OCI-M1 (cell line): Measurements from ENCODE around the gene KCNQ1.

Experiments used
- DNase-seq: peaks from one replicate; lab custom pipeline; 2025; lab: John Stamatoyannopoulos, UW

Gene KCNQ1

DNA sequence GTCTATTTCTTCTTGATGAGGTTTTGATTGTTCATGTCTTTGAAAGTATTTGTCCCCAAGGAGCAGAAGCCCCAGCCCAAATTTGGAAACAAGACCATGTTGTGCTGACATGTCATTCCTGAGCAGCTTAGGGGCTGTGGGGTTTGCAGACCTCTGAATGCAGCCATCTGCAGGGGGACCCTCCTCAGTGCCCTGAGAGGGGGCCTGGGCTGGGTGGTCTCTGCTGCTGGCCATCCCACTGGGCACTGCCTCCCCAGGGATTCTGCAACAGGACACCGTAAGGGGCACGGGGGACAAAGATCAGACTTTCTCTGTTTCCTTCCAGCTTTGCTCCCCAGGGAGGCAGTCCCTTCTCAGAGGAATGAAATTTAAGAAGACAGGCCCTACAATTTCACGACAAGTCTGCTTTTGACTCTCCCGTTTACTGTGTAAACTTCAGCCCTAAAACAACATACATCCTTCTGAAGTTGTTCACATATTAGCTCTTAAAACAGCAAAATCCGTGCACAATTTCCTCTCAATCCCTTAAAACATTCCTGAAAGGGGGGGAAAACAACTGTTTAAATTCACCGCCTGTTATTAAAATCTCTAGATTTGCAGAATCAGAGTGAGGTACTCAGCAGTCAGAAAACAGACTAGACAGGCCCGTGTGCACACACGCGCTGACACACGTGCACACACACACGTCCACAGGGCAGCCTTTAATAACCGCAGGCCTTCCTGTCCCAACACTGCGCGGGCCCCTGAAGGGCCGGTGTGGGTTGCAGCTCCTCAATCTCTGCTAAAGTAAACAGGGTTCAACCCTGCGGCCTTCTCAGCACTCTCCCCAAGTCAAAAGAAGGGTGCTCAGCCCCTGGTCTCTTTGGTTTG is 109.8 kb downstream of the KCNQ1 start:
- DNase-seq = no peak

DNA sequence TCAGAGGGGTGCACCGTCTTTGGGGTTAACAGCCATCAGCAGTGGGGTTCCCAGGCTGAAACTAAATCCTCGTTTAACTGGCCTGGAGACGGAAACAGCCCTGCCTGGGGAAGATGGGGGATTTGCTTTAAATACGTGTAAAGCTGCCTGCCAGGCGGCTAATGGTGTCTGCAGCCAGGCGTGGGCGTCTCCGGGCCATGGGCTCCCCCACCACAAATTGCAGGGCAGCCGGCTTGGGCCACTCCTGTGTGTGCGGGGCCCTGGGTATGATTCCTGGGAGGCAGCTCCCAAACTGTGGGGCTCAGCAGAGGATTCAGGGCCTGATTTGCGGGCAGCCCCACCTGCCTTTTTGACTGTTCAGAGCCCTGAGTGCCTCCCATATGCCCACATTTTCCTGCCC is 110.5 kb downstream of the KCNQ1 start:
- DNase-seq = no peak

DNA sequence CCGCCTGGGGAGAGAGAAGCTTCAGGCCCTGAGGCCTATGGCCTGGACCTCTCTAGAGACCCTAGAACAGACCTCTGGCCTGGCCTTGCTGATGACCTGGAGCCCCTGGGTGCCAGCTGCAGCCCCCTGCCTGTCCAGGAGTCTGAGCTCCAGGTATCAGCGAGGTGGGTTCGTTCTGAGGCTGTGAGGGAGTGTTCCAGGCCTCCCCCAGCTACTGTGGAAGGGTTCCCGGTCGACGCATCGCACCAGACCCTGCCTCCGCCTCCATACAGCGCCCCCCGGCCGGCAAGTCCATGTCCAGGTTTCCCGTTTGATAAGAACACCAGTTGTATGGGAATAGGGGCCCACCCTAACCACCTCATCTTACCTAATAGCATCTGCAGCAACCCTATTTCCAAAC is 111.1 kb downstream of the KCNQ1 start:
- no peak for DNase-seq

DNA sequence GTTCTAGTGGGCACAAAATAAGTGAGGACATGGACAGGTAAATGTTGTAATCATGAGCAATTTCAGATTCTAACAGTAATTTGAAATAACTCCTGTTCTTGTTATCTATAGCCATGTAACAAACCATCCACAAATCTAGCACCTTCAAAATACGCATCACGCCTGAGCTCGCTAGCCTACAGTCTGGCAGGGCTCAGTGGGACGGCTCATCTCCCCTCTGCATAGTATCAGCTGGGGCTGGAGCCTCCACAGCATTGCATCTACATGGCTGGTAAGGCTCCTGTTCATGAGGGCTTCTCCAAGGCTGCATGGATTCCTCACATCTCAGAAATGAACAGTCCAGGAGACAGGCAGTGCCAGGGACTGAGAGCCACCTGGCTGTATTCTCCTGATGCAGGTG is 112.6 kb downstream of the KCNQ1 start:
- no peak for DNase-seq

DNA sequence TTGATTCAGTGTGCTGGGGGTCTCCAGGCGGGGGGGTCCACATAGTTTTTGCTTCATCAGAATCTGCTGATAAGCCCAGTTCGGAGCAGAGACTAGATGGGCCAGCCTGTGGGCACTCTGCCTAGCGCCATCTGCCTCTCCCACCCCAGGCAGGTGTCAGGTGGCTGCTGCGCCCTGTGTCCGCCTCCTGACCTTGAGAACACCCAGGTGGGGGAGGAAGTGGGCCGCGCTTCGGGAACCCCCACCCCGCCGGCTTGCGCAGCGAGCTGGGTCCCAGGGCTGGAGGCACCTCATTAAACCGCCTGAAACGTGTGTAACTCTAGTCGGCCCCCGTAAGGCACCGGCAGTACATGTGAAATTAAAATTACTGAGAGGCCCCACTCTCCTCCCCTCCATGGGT is 113.6 kb downstream of the KCNQ1 start:
- DNase-seq = no peak

DNA sequence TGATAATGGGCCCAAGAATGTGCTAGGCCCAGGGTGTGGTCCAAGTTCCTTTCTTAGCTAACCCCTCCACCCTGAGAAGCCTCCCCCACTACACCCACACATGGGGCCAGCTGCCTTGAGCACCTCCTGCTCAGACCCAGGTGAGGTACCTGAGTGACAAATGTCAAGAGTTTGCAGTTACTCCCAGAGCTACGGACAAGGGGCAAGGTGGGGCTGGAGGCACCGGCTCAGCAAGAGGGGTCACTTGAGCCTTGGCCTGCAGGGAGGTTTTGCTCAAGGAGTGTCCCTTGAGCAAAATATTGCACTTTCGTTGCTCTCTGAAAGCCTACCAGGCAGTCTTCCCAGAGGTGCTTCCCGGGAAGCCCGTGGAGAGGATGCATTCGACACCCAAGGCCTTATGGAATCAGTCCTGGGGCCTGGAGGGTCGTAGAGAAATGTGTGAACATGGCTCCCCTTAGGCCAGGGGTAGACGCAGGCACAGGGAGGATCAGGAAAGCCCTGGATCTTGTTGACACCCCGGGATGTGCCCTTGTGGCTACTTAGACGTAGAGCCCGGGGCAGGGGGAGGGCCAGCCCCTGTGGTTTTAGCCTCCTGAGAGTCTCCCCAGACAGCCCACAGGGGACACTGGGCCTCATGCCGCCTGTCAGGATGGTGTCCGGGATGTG is 114.2 kb downstream of the KCNQ1 start:
- no peak for DNase-seq

DNA sequence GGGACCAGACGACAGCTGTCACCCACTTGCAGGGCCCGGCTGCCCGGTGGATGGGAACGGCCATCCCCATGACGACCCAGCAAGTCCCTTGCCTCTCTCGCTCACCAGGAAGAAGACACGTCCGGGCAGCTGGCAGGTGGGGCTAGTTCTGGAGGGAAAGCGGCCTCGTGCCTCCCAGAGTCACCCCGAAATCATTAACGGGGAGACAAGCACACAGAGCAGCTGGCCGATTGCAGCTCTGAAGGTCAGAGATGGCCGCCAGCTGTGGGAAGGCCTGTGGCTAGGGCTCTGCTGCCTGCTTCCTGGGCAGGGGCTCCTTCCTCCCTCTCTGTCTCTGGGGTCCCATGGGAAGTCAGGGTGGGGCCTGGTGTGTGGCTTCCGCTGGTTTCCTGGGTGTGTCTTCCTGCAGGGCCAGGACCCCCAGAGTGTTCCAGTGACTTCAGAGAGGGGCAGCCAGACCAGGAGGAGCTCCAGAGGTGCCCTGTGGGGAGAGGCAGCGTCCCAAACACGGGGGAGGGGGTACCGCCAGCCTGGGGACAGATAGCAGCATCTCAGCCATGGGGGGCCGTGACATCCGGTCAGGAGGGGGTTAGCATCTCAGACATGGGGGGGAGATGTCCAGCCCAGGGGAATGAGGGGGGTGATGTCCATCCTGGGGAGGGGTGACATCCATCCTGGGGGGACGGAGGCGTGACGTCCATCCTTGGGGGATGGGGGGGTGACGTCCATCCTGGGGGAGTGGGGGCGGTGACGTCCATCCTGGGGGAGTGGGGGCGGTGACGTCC is 114.9 kb downstream of the KCNQ1 start:
- no peak for DNase-seq

DNA sequence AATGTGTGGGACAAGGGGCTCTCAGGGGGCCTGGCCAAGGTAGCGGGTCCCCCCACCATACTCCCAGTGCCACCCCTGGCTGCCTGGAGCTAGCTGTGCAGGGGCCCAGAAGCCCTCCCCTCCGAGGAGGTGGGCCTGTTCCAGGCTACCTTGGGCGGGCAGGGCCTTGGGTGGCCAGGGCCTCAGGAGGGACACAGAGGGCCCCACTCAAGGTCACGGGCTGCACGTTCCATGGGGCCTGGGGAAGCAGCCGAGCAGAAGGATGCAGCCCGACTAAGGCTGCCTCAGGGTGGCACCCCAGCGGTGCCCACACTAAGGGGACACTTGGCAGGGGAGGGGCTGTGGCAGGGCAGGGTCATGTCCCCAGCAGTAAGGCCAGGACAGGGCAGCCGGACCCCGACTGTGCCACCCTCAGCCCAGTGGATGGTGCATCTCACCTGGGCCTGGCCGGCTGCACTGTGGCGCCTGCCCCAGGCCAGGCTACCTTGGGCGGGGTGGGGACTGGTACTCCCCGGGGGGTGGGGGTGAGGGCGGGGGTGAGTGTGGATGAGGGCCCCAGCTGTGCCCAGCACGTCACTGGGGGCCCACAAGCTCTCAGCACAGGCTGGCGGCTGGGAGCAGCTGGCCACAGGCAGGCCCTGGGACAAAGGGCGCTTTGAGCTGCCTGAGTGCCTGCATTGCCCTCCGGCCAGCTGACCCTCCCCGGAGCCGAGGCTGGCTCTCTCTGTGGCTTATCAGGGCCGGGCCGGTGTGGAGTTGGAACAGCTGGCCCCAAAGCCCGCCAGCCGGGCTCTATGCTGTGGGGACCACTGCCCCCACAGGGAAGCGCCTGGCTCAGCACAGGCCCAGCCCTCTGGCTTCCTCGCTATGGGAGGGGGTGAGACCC is 117.1 kb downstream of the KCNQ1 start:
- DNase-seq = no peak

DNA sequence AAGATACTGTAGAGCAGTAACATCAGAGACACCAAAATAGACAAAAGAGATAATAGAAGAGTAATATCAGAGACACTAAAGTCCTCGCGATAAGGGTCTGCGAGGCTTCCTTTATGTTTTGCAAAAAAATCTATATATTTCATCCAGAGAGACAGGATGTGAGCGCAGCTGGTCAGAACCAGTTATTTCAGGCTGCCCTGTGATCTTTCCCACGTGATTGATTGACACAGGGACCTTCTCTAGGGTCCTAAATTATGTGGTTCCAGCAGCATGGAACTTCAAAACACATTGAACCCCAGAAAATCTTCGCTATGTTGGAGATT is 118.0 kb downstream of the KCNQ1 start:
- DNase-seq = no peak

DNA sequence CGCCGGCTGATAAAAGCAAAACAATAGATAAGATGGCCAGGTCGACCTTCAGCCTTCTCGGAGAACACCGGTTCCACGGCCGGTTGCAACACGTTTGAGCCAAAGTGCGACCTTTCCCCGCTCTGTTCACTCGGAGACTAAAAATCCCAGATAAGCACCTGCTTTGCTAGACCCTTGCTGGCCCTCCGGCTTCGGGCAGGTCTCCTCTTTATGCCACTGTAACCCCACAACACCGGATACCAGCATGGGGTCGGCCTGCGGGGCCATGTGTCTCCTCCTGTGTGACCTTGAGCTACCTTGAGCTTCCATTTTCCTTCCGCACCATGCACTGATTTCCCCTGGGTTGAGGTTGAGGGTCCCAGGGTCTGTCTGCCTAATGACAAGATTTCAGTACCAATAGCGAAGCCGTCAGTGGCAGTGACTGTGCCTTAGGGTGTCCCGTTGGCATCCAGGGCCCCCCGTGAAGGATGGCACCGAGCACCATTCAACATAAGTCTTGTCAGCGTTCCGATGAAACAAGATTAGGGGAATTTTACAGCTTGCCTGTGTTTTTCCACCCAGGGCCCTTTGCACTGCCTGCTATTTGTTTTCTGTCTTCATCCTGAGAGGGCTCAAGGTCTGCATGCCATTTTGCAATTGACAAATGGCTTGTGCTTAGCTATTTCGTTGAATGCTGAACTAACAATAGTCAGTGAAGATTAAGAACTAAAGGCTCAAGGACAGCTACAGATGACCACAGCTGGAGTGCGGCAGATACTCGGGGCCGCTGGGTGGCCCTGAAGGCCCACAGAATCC is 118.6 kb downstream of the KCNQ1 start:
- DNase-seq = no peak

DNA sequence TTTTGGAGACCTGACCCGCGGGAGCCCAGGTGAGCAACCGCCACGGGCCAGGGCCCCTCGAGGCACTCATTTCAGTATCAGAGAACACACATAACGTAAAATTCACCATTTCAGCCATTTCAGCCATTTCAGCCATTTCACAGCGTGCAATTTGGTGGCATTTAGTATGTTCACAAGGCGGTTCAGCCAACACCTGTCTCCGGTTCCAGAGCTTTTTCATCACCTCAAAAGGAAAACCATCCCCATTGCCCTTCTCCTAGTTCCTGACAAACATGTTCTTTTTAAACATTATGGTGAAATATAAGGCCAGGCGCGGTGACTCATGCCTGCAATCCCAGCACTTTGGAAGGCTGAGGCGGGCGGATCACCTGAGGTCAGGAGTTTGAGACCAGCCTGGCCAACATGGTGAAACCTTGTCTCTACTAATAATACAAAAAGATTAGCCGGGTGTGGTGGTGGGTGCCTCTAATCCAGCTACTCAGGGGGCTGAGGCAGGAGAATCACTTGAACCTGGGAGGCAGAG is 119.3 kb downstream of the KCNQ1 start:
- no peak for DNase-seq

DNA sequence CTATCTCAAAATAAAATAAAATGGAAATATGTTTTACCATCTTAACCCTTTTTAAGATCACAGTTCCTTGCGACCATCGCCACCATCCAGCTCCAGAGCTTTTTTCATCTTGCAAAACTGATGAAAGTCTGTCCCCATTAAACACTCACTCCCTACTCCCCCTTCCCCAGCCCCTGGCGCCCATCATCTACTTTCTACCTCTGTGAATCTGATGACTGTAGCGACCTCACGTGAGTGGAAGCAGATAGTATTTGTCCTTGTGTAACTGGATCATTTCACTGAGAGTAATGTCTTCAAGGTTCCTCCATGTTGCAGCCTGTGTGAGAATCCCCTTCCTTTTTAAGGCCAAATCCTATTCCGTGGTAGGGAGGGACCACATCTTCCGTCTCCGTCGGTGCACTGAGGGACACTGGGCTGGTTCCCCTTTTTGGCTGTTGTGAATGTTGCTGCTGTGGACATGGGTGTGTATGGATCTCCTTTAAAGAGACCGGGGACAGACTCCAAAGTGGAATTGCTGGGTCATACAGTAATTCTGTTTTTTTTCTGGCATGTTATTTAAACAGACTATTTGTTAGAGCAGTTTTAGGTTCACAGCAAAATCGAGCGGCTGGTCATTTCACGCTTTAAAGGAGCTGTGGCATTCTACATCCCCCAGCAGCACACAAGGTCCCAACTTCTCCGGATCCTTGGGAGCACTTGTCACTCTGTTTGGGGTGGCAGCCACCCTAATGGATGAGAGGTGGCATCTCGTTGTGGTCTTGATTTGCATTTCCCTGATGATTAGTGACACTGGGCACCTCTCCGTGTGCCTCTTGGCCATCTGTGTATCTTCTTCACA is 120.0 kb downstream of the KCNQ1 start:
- DNase-seq = no peak

DNA sequence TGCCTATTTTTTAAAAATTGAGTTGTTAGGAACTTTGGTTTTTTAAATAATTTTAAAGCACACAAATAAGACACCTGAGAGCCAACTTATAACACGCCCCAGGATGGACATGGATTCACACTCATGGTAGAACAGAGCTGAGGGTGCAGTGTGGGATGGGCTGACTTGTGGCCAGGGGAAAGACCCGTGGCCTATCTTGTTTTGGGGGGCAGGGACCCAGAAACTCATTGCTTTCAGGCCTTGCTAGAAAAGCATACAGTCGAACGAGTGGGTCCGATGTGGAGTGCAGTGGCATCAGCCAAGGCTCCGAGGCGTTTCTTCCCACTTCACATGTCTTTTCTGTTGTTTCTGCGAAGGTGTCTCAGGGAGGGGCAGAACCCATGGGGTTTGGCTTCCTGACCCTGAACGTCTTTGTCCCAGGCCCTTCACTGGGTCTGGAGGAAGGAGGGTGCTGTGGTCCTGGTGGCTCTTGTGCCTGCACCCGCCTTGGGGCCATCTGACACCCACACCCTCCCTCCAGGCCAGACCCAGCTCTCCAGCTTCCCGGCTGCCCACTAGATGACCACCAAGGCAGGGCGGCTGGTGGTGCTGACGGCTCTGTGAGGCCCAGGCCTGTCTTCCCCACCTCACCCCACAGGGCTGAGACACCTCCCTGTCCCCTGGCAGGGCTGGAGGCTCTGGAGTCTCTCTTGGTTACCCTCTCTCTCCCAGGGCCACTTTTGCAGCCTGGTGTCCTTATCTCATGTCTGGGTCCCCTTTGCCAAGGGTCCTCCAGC is 120.8 kb downstream of the KCNQ1 start:
- DNase-seq = no peak

DNA sequence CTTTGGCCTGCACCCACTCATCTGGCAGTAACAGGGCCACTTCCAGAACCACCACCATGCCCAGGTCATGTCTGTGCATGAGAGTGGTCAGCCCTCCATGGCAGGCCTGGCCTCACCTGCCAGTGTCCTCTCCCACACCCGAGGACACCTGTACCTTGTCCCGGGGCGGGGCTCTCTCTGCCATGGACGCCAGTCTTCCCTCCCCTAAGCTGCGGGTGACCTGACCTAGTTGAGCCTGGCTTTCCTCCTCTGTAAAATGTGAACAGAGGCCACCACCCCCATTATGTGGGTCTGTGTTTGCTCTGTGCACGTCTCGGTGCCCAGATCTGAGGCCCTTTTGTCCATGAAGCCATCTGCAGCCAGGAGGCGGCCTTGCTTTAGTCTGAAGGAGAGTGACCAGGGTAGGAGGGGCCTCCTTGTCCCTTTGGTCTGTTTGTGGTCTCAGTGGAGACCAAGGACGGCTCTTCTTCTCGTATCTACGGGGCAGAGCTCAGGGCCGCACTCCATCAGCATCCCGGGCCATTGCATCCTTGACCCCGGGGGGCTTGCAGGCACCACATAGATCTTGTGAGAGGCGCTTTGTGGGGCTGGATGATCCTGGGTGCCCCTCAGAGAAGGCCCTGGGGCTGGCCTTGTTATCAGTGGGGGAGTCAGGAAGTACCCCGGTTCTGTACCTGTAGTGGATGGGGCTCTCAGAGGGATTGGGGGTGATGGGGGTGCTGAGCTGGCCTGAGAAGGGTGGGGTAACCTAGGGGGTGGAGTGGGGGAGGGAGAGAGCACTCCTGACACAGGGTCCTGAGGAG is 121.6 kb downstream of the KCNQ1 start:
- peak; percentile 5 for DNase-seq

DNA sequence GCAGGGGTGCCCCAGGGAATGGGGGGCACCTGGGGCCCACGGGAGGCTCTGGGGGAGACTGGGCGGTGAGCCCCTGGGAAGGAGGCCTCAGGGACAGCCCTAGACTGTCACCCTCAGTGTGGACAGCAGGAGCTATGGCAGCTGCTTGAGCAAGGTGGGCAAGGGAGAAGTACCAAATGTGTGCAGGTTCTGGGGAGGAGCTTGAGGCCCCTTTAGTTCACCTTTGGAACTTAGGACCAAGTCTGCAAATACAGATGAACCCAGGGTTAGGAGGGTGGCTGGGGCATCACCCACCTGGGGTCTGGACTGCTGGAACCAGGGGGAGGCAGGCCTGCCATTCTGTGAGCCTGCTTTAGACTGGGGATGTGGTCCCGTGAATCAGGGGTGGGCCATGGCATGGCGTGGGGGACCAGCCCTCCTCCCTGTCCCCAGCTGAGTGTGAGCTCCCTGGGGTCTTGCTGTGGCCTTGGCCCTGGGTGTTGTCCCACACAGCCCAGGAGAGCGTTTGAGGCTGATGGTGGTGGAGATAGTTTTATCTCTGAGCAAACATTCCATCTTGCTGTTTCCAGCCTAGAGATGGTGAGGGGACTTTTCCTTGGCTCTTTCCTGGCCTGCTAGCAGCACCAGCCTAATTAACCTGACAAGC is 122.3 kb downstream of the KCNQ1 start:
- no peak for DNase-seq

DNA sequence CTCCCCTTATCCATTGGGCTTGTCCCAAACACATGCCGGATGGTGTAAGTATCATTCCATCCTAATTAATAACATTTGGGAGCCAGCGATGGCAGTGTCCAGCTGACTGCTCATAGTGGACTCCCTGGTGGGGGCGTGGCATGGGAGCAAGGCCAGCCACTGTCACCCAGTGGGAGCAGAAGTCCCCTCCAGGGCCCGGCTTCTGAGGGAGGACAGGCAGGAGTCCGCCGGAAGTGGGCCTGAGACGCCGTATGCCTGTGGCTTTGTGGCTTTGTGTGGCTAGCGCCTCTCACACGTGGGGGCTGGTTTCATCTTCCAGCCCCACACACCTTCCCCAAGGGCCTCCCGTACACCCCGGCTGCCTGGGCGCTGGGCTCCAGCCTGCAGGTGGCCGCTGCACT is 124.5 kb downstream of the KCNQ1 start:
- DNase-seq = no peak

DNA sequence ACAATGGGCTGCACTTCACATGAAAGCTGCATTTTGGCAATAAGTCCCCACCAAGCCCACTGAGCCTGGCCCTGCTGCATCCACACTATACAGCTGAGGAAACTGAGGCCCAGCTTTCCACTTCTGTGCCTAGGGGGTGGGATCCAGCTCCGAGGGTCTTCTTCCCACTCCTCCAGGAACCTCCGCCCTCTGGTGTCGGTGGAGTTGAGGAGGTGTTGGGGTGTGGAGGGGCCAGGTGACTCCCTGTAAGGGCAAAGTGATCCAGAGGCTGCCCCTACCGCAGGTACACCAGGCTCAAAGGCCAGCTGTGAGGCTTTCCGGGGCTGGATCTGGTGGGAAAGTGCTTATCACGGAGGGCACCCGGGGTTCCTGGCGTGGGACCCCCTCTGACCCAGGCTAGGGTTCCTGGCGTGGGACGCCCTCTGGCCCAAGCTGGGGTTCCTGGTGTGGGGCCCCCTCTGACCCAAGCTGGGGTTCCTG is 125.0 kb downstream of the KCNQ1 start:
- no peak for DNase-seq
